Adipocyte (in vitro differentiated cells): ENCODE results near the gene CAPN8.

Experiments used
- DNase-seq: peaks from one replicate; pipeline ENCODE4 v3.0.0-alpha.2; 2015; ENCODE audit warnings: low read depth
- H3K27me3 ChIP-seq: replicated peaks from 2 replicates; pipeline ENCODE4 v1.7.0; 2013; ENCODE audit warnings: mild to moderate bottlenecking, low read length, moderate library complexity; ENCODE audit not compliant: control insufficient read depth, insufficient read depth
- H3K36me3 ChIP-seq: 2 replicates; pipeline ENCODE4 v1.7.0; 2013; ENCODE audit warnings: low read length, mild to moderate bottlenecking, moderate library complexity; ENCODE audit not compliant: control insufficient read depth, insufficient read depth, severe bottlenecking
- H3K4me1 ChIP-seq: 2 replicates; pipeline ENCODE4 v1.7.0; 2013; ENCODE audit warnings: mild to moderate bottlenecking, low read length, moderate library complexity; ENCODE audit not compliant: control insufficient read depth, insufficient read depth
- H3K4me3 ChIP-seq: 2 replicates; pipeline ENCODE4 v1.7.0; 2013; ENCODE audit warnings: mild to moderate bottlenecking, low read length, moderate library complexity
- H3K9ac ChIP-seq: 2 replicates; pipeline ENCODE4 v1.7.0; 2013; ENCODE audit warnings: mild to moderate bottlenecking, low read length, moderate library complexity
- H3K9me3 ChIP-seq: 2 replicates; pipeline ENCODE4 v1.7.0; 2013; ENCODE audit warnings: mild to moderate bottlenecking, low read length, moderate library complexity; ENCODE audit not compliant: control insufficient read depth

CAPN8 gene

GRCh38 chr1:223557130-223557475, 108.4 kb downstream of the CAPN8 start:
- Histone ChIP-seq H3K36me3 (no peaks in the 10 kb centered on the region), H3K9me3 (no peaks in the 10 kb centered on the region), H3K9ac (no peak overlapping the region), H3K27me3 (peaks cover 16% of the 10 kb centered on the region), H3K4me1 (no peaks in the 10 kb centered on the region), H3K4me3 (no peak overlapping the region)
- no peak for DNase-seq

- H3K36me3 ChIP-seq = no peaks in the 10 kb centered on the region
- peak; percentile 4 for DNase-seq
Measured at GRCh38 chr1:223556414-223557129, 108.9 kb downstream of the CAPN8 start.

GRCh38 chr1:223553957-223554356, 111.5 kb downstream of the CAPN8 start:
- no peak for DNase-seq
- Histone ChIP-seq H3K36me3 (no peaks in the 10 kb centered on the region), H3K27me3 (peaks cover 34% of the 10 kb centered on the region), H3K4me3 (no peak overlapping the region), H3K4me1 (no peaks in the 10 kb centered on the region), H3K9me3 (no peaks in the 10 kb centered on the region), H3K9ac (no peak overlapping the region)

More at GRCh38 chr1:223556414-223557129, 108.9 kb downstream of the CAPN8 start:
- Histone ChIP-seq H3K9ac (no peak overlapping the region), H3K4me3 (no peak overlapping the region), H3K27me3 (peaks cover 20% of the 10 kb centered on the region), H3K9me3 (no peaks in the 10 kb centered on the region), H3K4me1 (no peaks in the 10 kb centered on the region)

- DNase-seq = no peak
- H3K9ac ChIP-seq = no peak overlapping the region
- no peaks in the 10 kb centered on the region for H3K4me1 ChIP-seq
- H3K27me3 ChIP-seq = peaks cover 52% of the 10 kb centered on the region
- no peaks in the 10 kb centered on the region for H3K36me3 ChIP-seq
- H3K9me3 ChIP-seq = peaks cover 6% of the 10 kb centered on the region
- no peak overlapping the region for H3K4me3 ChIP-seq
Measured at GRCh38 chr1:223551610-223552009, 113.9 kb downstream of the CAPN8 start.

GRCh38 chr1:223549740-223550139, 115.8 kb downstream of the CAPN8 start:
- H3K9ac ChIP-seq = no peak overlapping the region
- no peaks in the 10 kb centered on the region for H3K36me3 ChIP-seq
- H3K9me3 ChIP-seq = peaks cover 6% of the 10 kb centered on the region
- no peak for DNase-seq
- H3K27me3 ChIP-seq = peaks cover 60% of the 10 kb centered on the region
- H3K4me3 ChIP-seq = no peak overlapping the region
- H3K4me1 ChIP-seq = no peaks in the 10 kb centered on the region

GRCh38 chr1:223547316-223548114, 118.0 kb downstream of the CAPN8 start:
- Histone ChIP-seq H3K4me1 (no peaks in the 10 kb centered on the region), H3K27me3 (peaks cover 47% of the 10 kb centered on the region), H3K4me3 (no peak overlapping the region), H3K9ac (no peak overlapping the region), H3K36me3 (no peaks in the 10 kb centered on the region), H3K9me3 (peaks cover 6% of the 10 kb centered on the region)
- no peak for DNase-seq

- Histone ChIP-seq H3K36me3 (no peaks in the 10 kb centered on the region), H3K9me3 (peaks cover 6% of the 10 kb centered on the region), H3K9ac (no peak overlapping the region), H3K4me3 (no peak overlapping the region), H3K27me3 (peaks cover 57% of the 10 kb centered on the region), H3K4me1 (no peaks in the 10 kb centered on the region)
- DNase-seq = no peak
Measured at GRCh38 chr1:223545343-223545742, 120.2 kb downstream of the CAPN8 start.

- no peak overlapping the region for H3K4me3 ChIP-seq
- no peak for DNase-seq
- H3K27me3 ChIP-seq = peaks cover 53% of the 10 kb centered on the region
- peaks cover 6% of the 10 kb centered on the region for H3K9me3 ChIP-seq
- H3K36me3 ChIP-seq = no peaks in the 10 kb centered on the region
- no peak overlapping the region for H3K9ac ChIP-seq
- no peaks in the 10 kb centered on the region for H3K4me1 ChIP-seq
Measured at GRCh38 chr1:223543560-223543959, 121.9 kb downstream of the CAPN8 start.

GRCh38 chr1:223542831-223543230, 122.7 kb downstream of the CAPN8 start:
- Histone ChIP-seq H3K4me3 (no peak overlapping the region), H3K36me3 (no peaks in the 10 kb centered on the region), H3K9ac (no peak overlapping the region), H3K4me1 (no peaks in the 10 kb centered on the region), H3K9me3 (peaks cover under 1% of the 10 kb centered on the region), H3K27me3 (peaks cover 52% of the 10 kb centered on the region)
- DNase-seq = no peak

GRCh38 chr1:223540485-223541106, 124.9 kb downstream of the CAPN8 start:
- H3K4me3 ChIP-seq = no peak overlapping the region
- H3K4me1 ChIP-seq = no peaks in the 10 kb centered on the region
- no peak for DNase-seq
- no peaks in the 10 kb centered on the region for H3K9me3 ChIP-seq
- H3K27me3 ChIP-seq = peaks cover 59% of the 10 kb centered on the region
- H3K36me3 ChIP-seq = no peaks in the 10 kb centered on the region
- no peak overlapping the region for H3K9ac ChIP-seq

GRCh38 chr1:223539750-223540149, 125.8 kb downstream of the CAPN8 start:
- H3K9me3 ChIP-seq = no peaks in the 10 kb centered on the region
- no peak overlapping the region for H3K4me3 ChIP-seq
- peaks cover 54% of the 10 kb centered on the region for H3K27me3 ChIP-seq
- DNase-seq = no peak
- no peaks in the 10 kb centered on the region for H3K4me1 ChIP-seq
- no peak overlapping the region for H3K9ac ChIP-seq
- no peaks in the 10 kb centered on the region for H3K36me3 ChIP-seq
